GM12878 (cell line): ENCODE measurements around the gene TMEM171. TPM values are rescaled to one million over a fixed set of nuclear protein-coding genes. Genes with fewer than 3 reads are reported as not detected.

Experiments used
- ATAC-seq: fragments of 200-7000 bp; cut with Tn5 transposase; 3 replicates; pipeline ENCODE4 v1.9.1; 2020; ENCODE audit warnings: mild to moderate bottlenecking, moderate library complexity
- BruUV-seq: library from RNA; stranded (reverse); fragments of 400-500 nt; replicated peaks from 2 replicates; lab custom pipeline; 2021; lab: Mats Ljungman, UMichigan
- CTCF ChIA-PET: fragments of 300-600 bp; sonication (Branson Sonifier 250); formaldehyde crosslinking; extraction: SDS; loops from one replicate; lab custom pipeline; 2021; ENCODE audit warnings: inconsistent platforms; lab: Yijun Ruan, JAX
- POLR2A ChIA-PET: fragments of 350-600 bp; formaldehyde crosslinking; extraction: SDS; loops from one replicate; lab custom pipeline; 2021; ENCODE audit warnings: inconsistent platforms; lab: Charles Lee
- RAD21 ChIA-PET: fragments of 300-600 bp; sonication (Branson Sonifier 250); formaldehyde crosslinking; loops from one replicate; lab custom pipeline; 2023; ENCODE audit warnings: antibody characterized with exemption; ENCODE audit not compliant: unreplicated experiment; lab: Charles Lee
- SMC1A ChIA-PET: fragments of 300-600 bp; sonication (Branson Sonifier 250); formaldehyde crosslinking; loops from one replicate; lab custom pipeline; 2023; ENCODE audit not compliant: unreplicated experiment, uncharacterized antibody; lab: Charles Lee
- DNase-seq: peaks from one replicate; pipeline ENCODE4 v3.0.0-alpha.2; 2011; ENCODE audit warnings: low read depth, low spot score
- FAIRE-seq: peaks from 3 replicates; lab custom pipeline; 2011; peaks lifted over from hg19 to GRCh38; lab: Jason Lieb, UNC
- H2AFZ ChIP-seq: 2 replicates; pipeline ENCODE4 v1.6.0; 2011; ENCODE audit warnings: low read depth, low read length, control low read depth; ENCODE audit not compliant: control insufficient read depth
- H3K27ac ChIP-seq: 2 replicates; pipeline ENCODE4 v1.5.1; 2011; ENCODE audit warnings: control low read depth; ENCODE audit not compliant: control insufficient read depth, insufficient read depth
- H3K27me3 ChIP-seq, 2 experiments: replicated peaks in 1 of 2; 2 replicates each; pipeline versions ENCODE4 v1.6.0 to v1.6.1; 2011; ENCODE audit warnings: low read length in 1 of 2; ENCODE audit not compliant: control insufficient read depth in 2 of 2, insufficient read depth in 2 of 2
- H3K36me3 ChIP-seq, 2 experiments: 2 replicates each; pipeline ENCODE4 v1.5.1; 2011; ENCODE audit warnings: low read length in 1 of 2; ENCODE audit not compliant: control insufficient read depth in 2 of 2, insufficient read depth in 2 of 2
- H3K4me1 ChIP-seq: 2 replicates; pipeline ENCODE4 v1.6.1; 2011; ENCODE audit warnings: mild to moderate bottlenecking, low read length, moderate library complexity, mixed read lengths; ENCODE audit not compliant: control insufficient read depth, insufficient read depth
- H3K4me2 ChIP-seq: 2 replicates; pipeline ENCODE4 v1.6.0; 2011; ENCODE audit warnings: control low read depth; ENCODE audit not compliant: control insufficient read depth, insufficient read depth
- H3K4me3 ChIP-seq: fragments of 200-600 bp; sonication (generic); 2 replicates; pipeline ENCODE4 v1.5.1; 2016
- H3K79me2 ChIP-seq: 2 replicates; pipeline ENCODE4 v1.6.0; 2011; ENCODE audit warnings: low read length; ENCODE audit not compliant: control insufficient read depth, insufficient read depth
- H3K9ac ChIP-seq: 2 replicates; pipeline ENCODE4 v1.8.0; 2011; ENCODE audit warnings: low read length, control low read depth, mixed read lengths; ENCODE audit not compliant: control insufficient read depth, insufficient read depth
- H3K9me3 ChIP-seq: replicated peaks from 3 replicates; pipeline ENCODE4 v1.5.1; 2011; ENCODE audit warnings: mild to moderate bottlenecking, low read length; ENCODE audit not compliant: control insufficient read depth, insufficient read depth
- H4K20me1 ChIP-seq: 2 replicates; pipeline ENCODE4 v1.6.0; 2011; ENCODE audit not compliant: control insufficient read depth, insufficient read depth
- ATF2 ChIP-seq: IDR thresholded peaks from 2 replicates; pipeline ENCODE4 v1.6.1; 2012; ENCODE audit warnings: low read length, inconsistent platforms
- IKZF1 ChIP-seq: fragments of 450-650 bp; conservative IDR thresholded peaks from 2 replicates; pipeline ENCODE4 v1.6.1; 2017; ENCODE audit warnings: antibody characterized with exemption, mild to moderate bottlenecking
- IKZF2 ChIP-seq, 2 experiments: fragments of 450-650 bp; IDR thresholded peaks; 2 replicates each; pipeline ENCODE4 v1.6.1; 2017; ENCODE audit warnings: mild to moderate bottlenecking in 2 of 2, moderate library complexity in 2 of 2
- PAX5 ChIP-seq: IDR thresholded peaks from 2 replicates; pipeline ENCODE4 v1.6.1; 2011; ENCODE audit warnings: low read depth, low read length, borderline replicate concordance
- PML ChIP-seq: IDR thresholded peaks from 2 replicates; pipeline ENCODE4 v1.6.1; 2012; ENCODE audit warnings: low read length, inconsistent platforms
- POU2F2 ChIP-seq: IDR thresholded peaks from 3 replicates; pipeline ENCODE4 v1.6.1; 2011; ENCODE audit warnings: low read depth, mild to moderate bottlenecking, low read length, borderline replicate concordance
- RAD21 ChIP-seq: IDR thresholded peaks from 2 replicates; pipeline ENCODE4 v1.6.1; 2011; ENCODE audit warnings: mild to moderate bottlenecking, low read depth, low read length, moderate library complexity; ENCODE audit not compliant: insufficient read depth
- RBBP5 ChIP-seq: fragments of 200-600 bp; sonication (generic); conservative IDR thresholded peaks from 2 replicates; pipeline ENCODE4 v1.6.1; 2016
- SMC3 ChIP-seq: IDR thresholded peaks from 2 replicates; pipeline ENCODE4 v1.6.1; 2011; ENCODE audit warnings: low read length, improper control_type of control experiment, borderline replicate concordance
- SREBF2 ChIP-seq: IDR thresholded peaks from 2 replicates; pipeline ENCODE4 v1.6.1; 2012; ENCODE audit warnings: mild to moderate bottlenecking, low read length
- TBL1XR1 ChIP-seq: IDR thresholded peaks from 2 replicates; pipeline ENCODE4 v1.6.1; 2012; ENCODE audit warnings: low read depth, low read length, improper control_type of control experiment
- TCF3 ChIP-seq: IDR thresholded peaks from 2 replicates; pipeline ENCODE4 v1.6.1; 2012; ENCODE audit warnings: low read depth, mild to moderate bottlenecking, low read length, borderline replicate concordance; ENCODE audit not compliant: insufficient read depth
- ZNF24 ChIP-seq: fragments of 450-650 bp; IDR thresholded peaks from 2 replicates; pipeline ENCODE4 v1.6.1; 2017; ENCODE audit warnings: antibody characterized with exemption, mild to moderate bottlenecking
- ZNF384 ChIP-seq: IDR thresholded peaks from 2 replicates; pipeline ENCODE4 v1.6.1; 2012; ENCODE audit warnings: low read depth, mild to moderate bottlenecking, low read length, improper control_type of control experiment, borderline replicate concordance
- ZSCAN29 ChIP-seq: fragments of 450-650 bp; IDR thresholded peaks from 2 replicates; pipeline ENCODE4 v1.6.1; 2017; ENCODE audit warnings: mild to moderate bottlenecking, moderate library complexity
- in situ Hi-C: fragments of 300-500 bp; cut with MboI; formaldehyde crosslinking; loops from 9 replicates; pipeline ENCODE4 v1.14.3; 2018; ENCODE audit warnings: mixed read lengths
- intact Hi-C: fragments of 100-400 bp; cut with micrococcal nuclease; formaldehyde crosslinking; loops from one replicate; pipeline ENCODE4 v1.14.2; 2022; ENCODE audit not compliant: unreplicated experiment
- polyA plus RNA-seq, 11 experiments: library from polyadenylated mRNA; depleted of rRNA in 4 of 11; unstranded in 6 of 11; stranded (reverse) in 5 of 11; fragments of >200 nt; fragmentation: Nextera tagmentation in 4 of 11; fragmentation: Illumina TruSeq in 1 of 11; extraction: Ambion mirVana in 4 of 11; extraction: Trizol in 1 of 11; gene quantifications; 1 replicate in 1 of 11; 2 replicates in 10 of 11; pipeline versions ENCODE4 v1.2.1 to v1.2.3, GENCODE V29; 2011 to 2016; ENCODE audit warnings: inconsistent platforms in 2 of 11, missing spikeins in 2 of 11, low read depth in 1 of 11
- total RNA-seq, 4 experiments: library from RNA; depleted of rRNA in 3 of 4; stranded (reverse); fragments of >200 nt in 3 of 4; fragmentation: Illumina TruSeq in 1 of 4; extraction: Trizol in 1 of 4; gene quantifications; 2 replicates each; pipeline versions ENCODE4 v1.2.1 to v1.2.3, GENCODE V29; 2013 to 2021
- TF ChIP-seq, protein P1 (sequence below), 3 experiments: IDR thresholded peaks in 2 of 3; conservative IDR thresholded peaks in 1 of 3; 2 replicates each; pipeline ENCODE4 v1.5.1; 2011; ENCODE audit warnings: low read depth in 3 of 3, low read length in 3 of 3, mild to moderate bottlenecking in 3 of 3, control low read depth in 2 of 3, moderate library complexity in 2 of 3, inconsistent platforms in 1 of 3, mixed read lengths in 1 of 3; ENCODE audit not compliant: control insufficient read depth in 2 of 3, insufficient read depth in 1 of 3; ENCODE audit errors: extremely low read depth in 1 of 3

Gene TMEM171
- total and polyA plus RNA-seq, 10 of the 15 experiments (the other 5 are each of a cell fraction or from before 2014, with no cell fraction given): not detected

DNA sequence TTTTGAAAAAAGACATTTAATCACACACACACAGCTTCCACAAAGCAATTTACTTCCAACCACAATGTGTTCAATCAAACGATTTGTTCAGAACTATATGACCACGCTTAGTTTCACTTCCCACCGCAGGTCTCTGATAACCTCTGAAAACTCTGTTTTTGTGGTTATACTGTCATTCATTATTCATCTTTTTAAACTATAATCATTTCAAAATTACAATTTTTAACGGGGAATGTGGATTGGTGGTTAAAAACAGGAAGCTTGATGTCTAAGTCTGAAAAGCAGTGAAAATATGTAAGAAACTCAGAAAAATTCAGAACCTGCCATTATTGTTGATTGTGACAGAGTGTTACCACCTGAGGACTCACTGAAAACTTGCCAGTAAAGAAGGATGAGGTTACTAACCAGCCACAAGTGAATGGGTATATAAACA lies 39.9 kb downstream of the TMEM171 start (continued):
- TF ChIP-seq POU2F2 (peak; percentile 53; the same call in 1 of the 3 replicates), PML (peak; percentile 56; the same call in 1 of the 2 replicates), ZSCAN29 (peak; percentile 57; the same call in 1 of the 2 replicates), ZNF24 (0 out of 2 replicates have a peak, but pooled peaks have one; percentile 47), TCF3 (no peak), ATF2 (peak; percentile 70), IKZF1 (peak; percentile 63), SREBF2 (no peak), RAD21 (no peak), TBL1XR1 (0 out of 2 replicates have a peak, but pooled peaks have one; percentile 71), IKZF2 (IDR thresholded peaks at IDR 0.05) (peak; percentile 85 to 89), ZNF384 (0 out of 2 replicates have a peak, but pooled peaks have one; percentile 12), PAX5 (peak; percentile 72; the same call in 1 of the 2 replicates)

DNA sequence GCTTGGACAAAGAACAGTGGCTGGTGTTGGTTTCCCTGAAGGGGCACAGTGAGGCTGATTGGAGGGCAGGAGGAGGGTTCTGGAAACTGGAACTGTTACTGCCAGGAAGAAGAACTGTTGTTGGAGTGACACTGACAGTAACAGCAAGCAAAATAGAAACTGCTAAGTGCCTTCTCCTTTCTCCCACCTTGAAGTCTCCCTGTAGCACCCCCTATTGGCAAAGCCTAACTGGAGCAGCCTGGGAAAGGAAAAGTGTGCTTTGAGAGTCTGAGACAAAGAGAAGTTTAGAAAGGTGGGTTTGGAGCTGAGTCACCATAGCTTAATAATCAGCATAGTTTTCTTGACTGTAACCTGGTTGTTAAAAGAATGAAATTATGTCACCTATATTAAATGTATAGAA lies 50.1 kb downstream of the TMEM171 start:
- FAIRE-seq: no peak
- in situ Hi-C loops: no loop called here
- BruUV-seq: no TSS peak
- SMC1A ChIA-PET: interaction anchor here (0.8 to 1.5 kb wide), 7 partner anchors 7 to 86 kb away, joined by 3 to 4 read pairs (median 3); no protein-coding TSS in a partner anchor
- DNase-seq: no peak
- Histone ChIP-seq H3K27me3 (peaks cover 2 to 5% of the 10 kb centered on the region in 2 experiments), H3K4me1 (no peaks in the 10 kb centered on the region), H3K36me3 (no peaks in the 10 kb centered on the region), H4K20me1 (no peaks in the 10 kb centered on the region), H3K4me2 (no peak overlapping the region), H3K9ac (no peak overlapping the region), H3K79me2 (no peaks in the 10 kb centered on the region), H3K9me3 (no peaks in the 10 kb centered on the region; the same call in 2 of the 3 replicates), H3K27ac (no peak overlapping the region), H3K4me3 (no peak overlapping the region), H2AFZ (no peak overlapping the region)
- ATAC-seq: peak; percentile 50
- intact Hi-C loops: no loop called here
- CTCF ChIA-PET: interaction anchor here (0.6 to 1.6 kb wide), 11 partner anchors 10 to 519 kb away, joined by 3 to 7 read pairs (median 4); no protein-coding TSS in a partner anchor
- RAD21 ChIA-PET: interaction anchor here (0.6 to 1.3 kb wide), 2 partner anchors 86 to 87 kb away, joined by 3 read pairs; no protein-coding TSS in a partner anchor
- POLR2A ChIA-PET: no interaction called here
- TF ChIP-seq SMC3 (peak; percentile 17; the same call in 1 of the 2 replicates), RBBP5 (no peak), IKZF2 (IDR thresholded peaks at IDR 0.05) (no peak)
- TF ChIP-seq, protein P1, sequence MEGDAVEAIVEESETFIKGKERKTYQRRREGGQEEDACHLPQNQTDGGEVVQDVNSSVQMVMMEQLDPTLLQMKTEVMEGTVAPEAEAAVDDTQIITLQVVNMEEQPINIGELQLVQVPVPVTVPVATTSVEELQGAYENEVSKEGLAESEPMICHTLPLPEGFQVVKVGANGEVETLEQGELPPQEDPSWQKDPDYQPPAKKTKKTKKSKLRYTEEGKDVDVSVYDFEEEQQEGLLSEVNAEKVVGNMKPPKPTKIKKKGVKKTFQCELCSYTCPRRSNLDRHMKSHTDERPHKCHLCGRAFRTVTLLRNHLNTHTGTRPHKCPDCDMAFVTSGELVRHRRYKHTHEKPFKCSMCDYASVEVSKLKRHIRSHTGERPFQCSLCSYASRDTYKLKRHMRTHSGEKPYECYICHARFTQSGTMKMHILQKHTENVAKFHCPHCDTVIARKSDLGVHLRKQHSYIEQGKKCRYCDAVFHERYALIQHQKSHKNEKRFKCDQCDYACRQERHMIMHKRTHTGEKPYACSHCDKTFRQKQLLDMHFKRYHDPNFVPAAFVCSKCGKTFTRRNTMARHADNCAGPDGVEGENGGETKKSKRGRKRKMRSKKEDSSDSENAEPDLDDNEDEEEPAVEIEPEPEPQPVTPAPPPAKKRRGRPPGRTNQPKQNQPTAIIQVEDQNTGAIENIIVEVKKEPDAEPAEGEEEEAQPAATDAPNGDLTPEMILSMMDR (IDR thresholded peaks at IDR 0.05 in 2 of 3, conservative IDR thresholded peaks at IDR 0.05 in 1 of 3; ENCODE audit: control insufficient read depth in 2 of 3, extremely low read depth in 1 of 3, insufficient read depth in 1 of 3, low read depth in 3 of 3, low read length in 3 of 3): peak; percentile 40 to 56 (median 51); a peak in 5 of 6 replicates
